GM18508 (cell line): ENCODE data around the gene MZB1.

ENCODE experiments used
- ATAC-seq: cut with Tn5 transposase; IDR thresholded peaks from one replicate; pipeline ENCODE4 v1.9.1; 2021; ENCODE audit warnings: moderate number of reproducible peaks; ENCODE audit not compliant: insufficient read depth, unreplicated experiment

Gene MZB1

DNA sequence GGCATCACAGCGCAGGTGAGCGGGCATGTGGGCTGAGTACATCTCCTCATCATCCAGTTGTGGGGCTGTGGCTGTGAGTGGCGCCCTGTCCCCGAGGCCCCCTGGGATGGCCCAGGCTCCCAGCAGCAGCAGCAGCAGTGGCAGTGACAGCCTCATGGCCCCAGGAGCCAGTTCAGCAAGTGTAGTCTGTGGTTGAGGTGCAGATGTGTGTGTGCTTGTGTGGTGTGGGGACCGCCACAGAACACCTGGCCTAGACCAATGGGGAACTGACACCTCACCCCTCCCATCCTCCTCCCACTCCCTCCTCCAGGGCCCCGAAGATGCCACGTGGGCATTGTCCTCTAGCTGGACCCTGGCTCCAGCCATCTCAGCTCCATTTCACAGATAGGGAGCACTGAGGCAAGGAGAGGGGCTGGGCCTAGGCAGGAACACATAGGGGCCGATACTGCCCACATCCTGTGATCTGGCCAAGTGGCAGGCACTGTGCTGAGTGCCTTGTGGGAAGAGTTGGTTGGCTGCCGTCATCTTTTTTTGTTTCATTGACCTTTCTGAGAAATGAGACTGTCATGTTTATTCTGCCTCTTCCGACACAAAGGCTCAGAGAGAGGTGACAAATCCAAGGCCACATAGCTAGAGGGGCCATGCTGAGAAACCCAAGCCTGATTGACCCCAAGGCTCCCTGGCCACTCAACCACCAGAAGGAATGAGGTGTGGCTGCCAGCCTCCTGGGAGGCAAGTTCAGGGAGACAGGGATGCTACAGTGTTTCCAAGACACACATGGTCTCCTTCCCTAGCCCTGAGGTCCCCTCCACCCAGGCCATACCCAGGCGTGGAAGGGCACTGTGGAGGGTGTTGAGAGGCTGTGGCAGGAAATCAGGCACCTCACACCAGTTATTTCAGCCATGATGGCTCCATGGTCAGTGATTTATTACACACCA, at the start of gene MZB1:
TSS of gene MZB1 (minus strand) at position 213 of the 938 bp plus-strand sequence. CDS start at position 156, 57 bp downstream.
- ATAC-seq = no peak

DNA sequence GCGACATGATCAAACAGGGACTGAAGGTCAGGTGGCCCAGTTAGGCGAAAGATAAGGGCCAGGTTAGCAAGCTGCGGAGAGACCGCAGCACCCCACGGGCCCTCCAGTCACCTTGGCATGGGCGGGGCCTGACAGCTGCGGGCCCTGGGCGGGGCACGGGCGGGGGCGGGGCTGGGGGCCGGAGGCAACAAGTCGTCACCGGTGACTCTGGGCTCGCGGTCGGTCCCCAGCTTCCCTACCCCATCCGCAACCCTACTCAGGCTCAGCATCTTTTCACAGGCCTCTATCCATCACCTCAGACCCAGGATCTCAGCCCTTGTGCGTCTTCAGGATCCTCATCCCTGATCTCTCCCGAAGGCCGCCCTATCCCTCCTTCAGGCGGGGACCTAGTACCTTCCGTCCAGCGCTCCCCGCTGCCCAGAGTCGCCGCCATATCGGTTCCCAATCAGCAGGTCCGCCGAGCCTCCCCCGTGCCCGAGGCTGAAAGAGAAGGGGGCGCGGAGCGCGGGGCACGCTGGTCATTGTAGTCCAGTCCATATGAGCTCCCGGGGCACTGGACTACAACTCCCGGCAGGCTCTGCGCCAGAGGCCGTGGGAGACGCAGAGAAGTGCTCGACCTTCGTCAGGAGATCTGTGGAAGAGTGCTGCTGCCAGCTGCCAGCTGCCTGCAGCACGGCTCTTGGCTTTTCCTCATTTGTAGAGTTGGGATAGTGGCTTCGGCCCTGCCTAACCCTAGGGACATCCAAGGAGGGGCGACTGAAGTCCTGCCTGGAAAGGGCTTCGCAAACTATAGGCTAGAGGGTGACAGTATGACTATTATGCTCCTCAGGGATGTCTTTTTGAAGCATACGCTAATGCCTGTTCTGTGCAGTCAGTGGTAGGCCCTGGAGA, 49.5 kb upstream of the MZB1 start, which contains the start of gene DNAJC18:
TSS of gene DNAJC18 (minus strand) at position 513 of the 891 bp plus-strand sequence. CDS start at position 433, 80 bp downstream.
- no peak for ATAC-seq

GRCh38 chr5:139438707-139439012, 48.9 kb upstream of the MZB1 start:
- no peak for ATAC-seq

DNA sequence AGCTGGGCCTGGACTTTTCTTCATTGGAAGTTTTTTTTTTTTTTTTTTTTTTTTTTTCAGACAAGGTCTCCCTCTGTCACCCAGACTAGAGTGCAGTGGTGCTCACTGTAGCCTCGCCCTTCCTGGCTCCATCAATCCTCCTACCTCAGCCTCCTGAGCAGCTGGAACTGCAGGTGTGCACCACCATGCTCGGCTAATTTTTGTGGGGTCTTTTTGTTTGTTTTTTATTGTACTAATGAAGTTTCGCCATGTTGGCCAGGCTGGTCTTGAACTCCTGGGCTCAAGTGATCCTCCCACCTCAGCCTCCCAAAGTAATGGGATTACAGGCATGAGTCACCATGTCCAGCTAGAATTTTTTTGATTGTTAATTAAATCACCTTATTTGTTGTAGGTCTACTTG, 46.0 kb upstream of the MZB1 start:
- ATAC-seq = no peak

DNA sequence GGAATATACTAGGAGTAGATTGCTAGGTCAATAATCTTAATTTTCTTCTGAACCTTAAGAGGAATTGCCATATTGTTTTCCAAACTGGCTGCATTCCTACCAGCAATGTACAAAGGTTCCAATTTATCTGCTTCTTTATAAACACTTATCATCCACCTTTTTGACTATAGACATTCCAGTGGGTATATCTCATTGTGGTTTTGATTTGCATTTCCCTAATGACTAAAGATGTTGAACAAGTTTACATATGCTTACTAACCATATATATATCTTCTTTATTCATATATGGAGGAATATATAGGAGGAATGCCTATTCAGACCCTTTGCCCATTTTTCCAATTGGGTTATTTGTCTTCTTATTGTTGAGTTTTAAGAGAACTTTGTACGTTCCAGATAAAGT, 42.0 kb upstream of the MZB1 start:
- ATAC-seq = no peak

DNA sequence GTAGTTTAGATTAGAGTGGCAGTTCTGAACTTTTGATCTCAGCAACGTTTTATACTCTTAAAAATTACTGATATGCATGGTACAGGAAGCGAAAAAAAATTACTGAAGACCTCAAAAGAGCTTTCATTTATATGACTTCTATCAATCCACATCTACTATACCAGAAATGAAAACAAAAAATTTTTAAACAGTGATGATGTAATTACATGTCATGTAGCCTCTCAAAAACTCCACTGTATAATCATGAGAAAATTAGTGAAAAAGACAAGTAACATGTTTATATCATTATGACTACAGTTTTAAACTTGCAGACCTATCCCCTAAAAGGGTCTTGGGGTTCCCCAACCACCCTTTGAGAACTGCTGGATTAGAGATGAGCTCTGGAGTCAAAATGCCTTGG, 40.3 kb upstream of the MZB1 start:
- no peak for ATAC-seq

GRCh38 chr5:139426203-139426885, 36.6 kb upstream of the MZB1 start:
- ATAC-seq = no peak

- ATAC-seq = no peak
These were observed 35.8 kb upstream of the MZB1 start for GRCh38 chr5:139425497-139425896.

GRCh38 chr5:139422307-139422893, 32.7 kb upstream of the MZB1 start:
- ATAC-seq = no peak

DNA sequence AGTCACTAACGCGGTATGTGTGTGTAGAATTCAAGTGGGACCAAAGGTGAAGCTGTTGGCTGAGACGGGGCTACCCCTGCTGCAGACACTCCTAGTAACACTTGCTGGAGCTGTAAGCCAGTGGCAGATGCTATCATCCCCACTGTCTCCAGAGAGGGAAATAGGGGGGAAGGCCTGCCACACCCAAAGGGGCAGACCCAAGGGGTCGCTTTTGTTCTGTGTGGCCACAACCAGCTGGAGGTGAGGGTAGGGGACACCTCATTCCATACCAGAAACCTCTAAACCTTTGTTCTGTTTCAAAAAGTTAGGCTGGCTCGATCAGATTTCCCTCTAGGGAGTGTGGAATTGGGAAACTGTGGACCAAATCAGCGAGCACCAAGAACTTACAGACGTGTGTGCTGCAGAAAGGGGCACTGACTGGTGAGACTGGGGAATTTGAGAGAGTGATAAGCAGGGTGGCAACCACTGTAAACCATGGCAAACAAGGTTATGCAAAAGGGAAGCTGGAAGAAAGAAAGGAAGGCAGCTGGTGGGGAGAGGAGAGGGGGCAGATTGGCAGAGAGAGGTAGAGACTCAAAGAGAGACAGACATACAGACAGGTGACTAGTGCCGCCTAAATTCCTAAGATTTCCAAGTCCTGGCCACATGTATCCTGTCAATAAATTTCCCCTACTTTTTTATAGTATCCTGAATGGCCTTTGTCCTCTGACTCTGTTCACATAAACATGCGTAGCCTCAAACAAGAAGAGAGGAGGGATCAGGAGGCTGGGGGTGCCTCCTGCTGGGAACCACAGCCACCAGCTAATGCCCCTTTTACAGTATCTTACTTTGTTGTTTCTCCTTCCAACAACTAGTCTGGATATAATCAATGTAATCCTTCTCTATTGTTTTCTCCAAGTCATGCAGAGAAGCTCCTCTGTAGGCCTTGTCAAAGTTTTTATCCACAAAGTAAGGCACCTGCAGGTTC, 29.8 kb upstream of the MZB1 start:
- ATAC-seq = no peak

DNA sequence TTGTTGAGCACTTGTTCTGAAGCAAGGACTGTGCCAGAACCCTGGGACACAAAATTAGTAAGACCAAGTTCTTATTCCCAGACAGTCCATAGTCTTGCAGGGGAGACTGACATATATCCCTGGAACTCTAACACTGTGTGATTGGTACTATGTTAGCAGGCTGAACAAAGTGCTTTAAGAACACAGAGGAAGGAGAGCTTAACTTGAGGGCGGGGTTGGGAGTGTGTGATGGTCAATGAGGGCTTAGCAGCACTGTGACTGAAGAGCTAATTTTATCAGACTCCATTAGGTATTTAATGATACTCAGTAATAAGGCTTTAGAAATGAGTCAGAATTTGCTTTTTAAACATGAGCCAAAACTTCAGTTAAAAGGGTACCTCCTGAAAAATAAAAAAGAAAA, 29.1 kb upstream of the MZB1 start:
- ATAC-seq = no peak

DNA sequence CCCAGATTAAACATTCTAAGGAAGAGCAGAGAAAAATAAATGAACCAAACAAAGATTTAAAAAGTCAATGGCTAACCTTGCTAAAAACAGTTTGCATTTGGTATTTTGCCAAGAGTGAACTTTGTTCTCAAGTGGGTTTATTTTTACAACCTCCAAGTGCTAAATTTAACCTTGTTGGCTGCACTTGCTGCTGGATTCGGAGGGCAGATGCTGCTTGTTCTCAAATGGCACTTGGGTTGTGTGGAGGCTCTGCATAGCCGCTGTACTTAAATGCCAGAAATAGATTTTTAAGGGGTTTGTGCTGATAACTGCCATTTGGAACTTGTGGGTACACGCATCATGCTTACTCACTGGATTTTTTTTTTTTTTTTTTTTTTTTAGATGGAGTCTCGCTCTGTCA, 27.5 kb upstream of the MZB1 start:
- no peak for ATAC-seq

DNA sequence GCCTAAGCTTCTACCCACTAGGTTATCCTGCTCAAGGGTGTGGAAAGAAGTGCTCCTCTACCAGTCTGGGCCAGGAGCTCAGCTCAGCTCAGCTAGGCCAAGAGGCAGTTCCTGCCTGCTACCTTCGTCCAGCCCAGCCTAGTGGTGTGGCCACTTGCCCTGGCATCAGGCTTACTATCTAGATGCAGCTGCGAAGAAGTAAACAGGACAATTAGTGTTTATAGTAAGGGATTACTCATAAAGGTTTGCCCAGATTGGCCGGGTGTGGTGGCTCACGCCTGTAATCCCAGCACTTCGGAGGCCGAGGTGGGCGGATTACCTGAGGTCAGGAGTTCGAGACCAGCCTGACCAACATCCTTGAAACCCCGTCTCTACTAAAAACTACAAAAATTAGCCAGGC, 26.9 kb upstream of the MZB1 start:
- ATAC-seq = no peak

GRCh38 chr5:139415869-139416268, 26.2 kb upstream of the MZB1 start:
- no peak for ATAC-seq

DNA sequence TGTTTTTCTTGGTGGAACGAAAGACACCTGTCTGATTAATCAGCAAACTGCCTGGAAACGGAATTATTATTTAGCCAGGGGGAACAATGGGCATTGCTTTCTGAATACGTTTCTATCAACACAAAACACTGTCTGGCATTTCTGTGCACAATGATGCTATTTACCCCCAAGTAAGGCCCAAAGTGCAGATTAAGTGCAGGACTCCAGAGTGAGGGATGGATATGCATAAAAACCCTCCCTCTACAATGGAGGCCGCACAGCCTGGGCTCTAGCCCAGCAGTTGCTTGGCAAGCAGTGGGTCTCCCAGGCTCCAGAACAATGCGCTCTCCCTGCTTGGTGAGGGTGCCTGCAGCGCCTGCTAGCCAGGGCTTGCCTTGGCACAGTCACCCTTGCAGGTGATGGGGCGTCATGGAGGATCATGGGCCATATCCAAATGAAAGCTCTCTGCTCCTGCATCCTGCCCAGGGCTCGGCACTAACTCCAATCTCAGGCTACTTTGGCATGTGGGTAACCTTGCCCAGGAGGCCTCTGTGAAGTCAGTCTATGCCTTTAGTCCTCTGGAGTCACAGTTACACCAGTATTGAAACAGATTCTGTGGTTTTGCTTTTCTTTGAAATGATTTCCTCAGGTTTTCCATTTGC, 25.6 kb upstream of the MZB1 start:
- ATAC-seq = no peak

DNA sequence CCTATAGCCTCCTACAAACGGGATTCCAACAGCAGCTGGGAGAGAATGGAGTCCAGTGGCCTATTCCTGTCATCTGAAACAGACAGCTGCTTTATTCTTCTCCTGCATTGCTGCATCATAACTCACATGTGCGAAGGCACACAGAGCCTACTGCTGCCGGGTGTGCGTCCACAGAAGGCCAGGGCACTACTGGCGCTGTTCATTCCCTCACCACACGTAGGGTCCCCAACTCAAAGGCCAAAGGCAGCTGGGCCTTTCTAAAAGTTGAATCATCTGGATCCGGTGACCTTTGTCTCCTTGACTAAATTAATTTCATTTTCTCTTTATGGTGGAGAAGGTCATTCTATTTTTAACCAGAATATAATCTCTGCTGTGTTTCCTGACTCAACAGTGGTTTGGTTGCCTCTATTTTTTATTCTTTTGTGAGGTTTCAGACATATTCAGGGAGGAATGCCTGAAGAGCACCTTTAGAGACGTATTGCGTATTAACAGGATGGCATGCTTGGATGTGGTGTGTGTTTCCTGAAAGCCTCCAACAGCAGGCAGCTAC, 24.9 kb upstream of the MZB1 start:
- no peak for ATAC-seq

GRCh38 chr5:139413963-139414362, 24.2 kb upstream of the MZB1 start:
- no peak for ATAC-seq

DNA sequence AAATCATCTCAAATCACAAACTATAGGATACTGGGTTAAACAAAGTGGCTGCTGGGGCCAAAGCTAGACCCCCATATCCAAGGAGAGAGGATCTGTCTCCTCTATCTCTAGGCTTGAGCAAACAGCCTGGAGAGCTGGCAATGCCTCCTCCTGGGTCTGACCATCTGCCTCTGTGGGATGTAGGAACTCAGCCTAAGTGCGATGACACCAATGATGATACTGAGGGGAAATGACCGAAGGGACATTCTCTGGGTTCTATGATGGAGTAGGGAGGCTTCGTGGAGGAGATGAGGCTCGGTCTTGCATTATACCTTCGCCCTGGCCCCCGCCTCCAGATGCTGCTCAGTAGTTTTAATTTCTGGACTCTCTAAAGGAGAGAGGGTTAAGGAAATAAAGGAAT, 23.4 kb upstream of the MZB1 start:
- no peak for ATAC-seq
